H1 (cell line): Measurements from ENCODE around the gene PTPN5.

ENCODE experiments used
- KDM1A ChIP-seq: fragments of 200-600, 300-600 bp; sonication (generic); IDR thresholded peaks from 2 replicates; pipeline ENCODE4 v1.7.1; 2016; ENCODE audit warnings: mild to moderate bottlenecking, low read length, borderline replicate concordance
- TF ChIP-seq, protein P1 (sequence below), 3 experiments: IDR thresholded peaks; 1 replicate in 2 of 3; 2 replicates in 1 of 3; pipeline versions ENCODE4 v1.5.1 to v1.6.1; 2011; ENCODE audit warnings: low read length in 3 of 3, mild to moderate bottlenecking in 3 of 3, inconsistent platforms in 2 of 3, low read depth in 1 of 3, moderate library complexity in 1 of 3; ENCODE audit not compliant: insufficient read depth in 1 of 3; ENCODE audit errors: control extremely low read depth in 1 of 3

DNA sequence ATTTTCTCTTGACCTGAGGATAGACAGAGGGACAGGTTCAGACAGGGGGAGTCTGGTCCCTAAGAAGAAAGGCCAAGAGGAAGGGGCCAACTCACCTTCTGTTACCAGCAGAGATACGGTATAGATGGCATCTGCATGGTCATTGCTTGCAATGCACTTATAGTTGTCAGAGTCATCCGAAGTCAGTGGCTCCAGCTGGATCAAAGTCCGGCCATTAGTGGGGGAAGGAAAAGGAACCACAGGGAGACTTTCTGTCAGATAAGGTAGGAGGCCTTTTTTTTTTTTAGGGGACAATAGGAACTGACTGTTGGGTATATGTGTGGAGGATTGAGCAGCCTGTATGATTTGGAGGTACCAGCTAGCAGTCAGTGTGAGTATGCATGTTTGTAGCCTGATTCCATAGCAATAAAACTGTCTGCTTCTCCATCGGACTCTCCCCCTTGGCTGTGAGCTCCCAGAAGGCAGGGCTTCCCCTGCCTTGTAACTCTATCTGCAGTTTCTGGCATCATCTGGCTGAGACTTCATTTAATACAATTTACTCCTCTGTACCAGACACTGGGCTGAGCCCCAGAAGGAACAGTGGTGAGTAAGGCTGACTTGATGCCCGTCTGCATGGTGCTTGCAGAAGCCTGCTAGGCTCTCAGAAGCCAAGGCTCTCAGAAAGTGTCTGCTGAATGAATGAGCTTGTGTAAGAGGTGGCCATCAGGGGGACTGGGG, 71.3 kb downstream of the PTPN5 start:
- TF ChIP-seq, protein P1, sequence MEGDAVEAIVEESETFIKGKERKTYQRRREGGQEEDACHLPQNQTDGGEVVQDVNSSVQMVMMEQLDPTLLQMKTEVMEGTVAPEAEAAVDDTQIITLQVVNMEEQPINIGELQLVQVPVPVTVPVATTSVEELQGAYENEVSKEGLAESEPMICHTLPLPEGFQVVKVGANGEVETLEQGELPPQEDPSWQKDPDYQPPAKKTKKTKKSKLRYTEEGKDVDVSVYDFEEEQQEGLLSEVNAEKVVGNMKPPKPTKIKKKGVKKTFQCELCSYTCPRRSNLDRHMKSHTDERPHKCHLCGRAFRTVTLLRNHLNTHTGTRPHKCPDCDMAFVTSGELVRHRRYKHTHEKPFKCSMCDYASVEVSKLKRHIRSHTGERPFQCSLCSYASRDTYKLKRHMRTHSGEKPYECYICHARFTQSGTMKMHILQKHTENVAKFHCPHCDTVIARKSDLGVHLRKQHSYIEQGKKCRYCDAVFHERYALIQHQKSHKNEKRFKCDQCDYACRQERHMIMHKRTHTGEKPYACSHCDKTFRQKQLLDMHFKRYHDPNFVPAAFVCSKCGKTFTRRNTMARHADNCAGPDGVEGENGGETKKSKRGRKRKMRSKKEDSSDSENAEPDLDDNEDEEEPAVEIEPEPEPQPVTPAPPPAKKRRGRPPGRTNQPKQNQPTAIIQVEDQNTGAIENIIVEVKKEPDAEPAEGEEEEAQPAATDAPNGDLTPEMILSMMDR (IDR thresholded peaks at IDR 0.05; ENCODE audit: control extremely low read depth in 1 of 3, insufficient read depth in 1 of 3, low read depth in 1 of 3, low read length in 3 of 3), result no peak
- TF ChIP-seq KDM1A, result no peak
